HK-2 (cell line): ENCODE results near the gene ASTN2.

ENCODE experiments used
- DNase-seq: peaks from one replicate; pipeline ENCODE4 v3.0.0-alpha.2; 2018; ENCODE audit not compliant: unreplicated experiment

The ASTN2 gene

GRCh38 chr9:116741742-116742141, 673.1 kb downstream of the ASTN2 start:
- DNase-seq: no peak

GRCh38 chr9:116741086-116741740, 673.6 kb downstream of the ASTN2 start:
- DNase-seq: no peak

GRCh38 chr9:116737152-116737546, 677.7 kb downstream of the ASTN2 start:
- DNase-seq: peak; percentile 86

GRCh38 chr9:116736399-116737151, 678.3 kb downstream of the ASTN2 start:
- DNase-seq: no peak

GRCh38 chr9:116733010-116733641, 681.7 kb downstream of the ASTN2 start:
- no peak for DNase-seq

- no peak for DNase-seq
Measured at GRCh38 chr9:116726602-116727001, 688.3 kb downstream of the ASTN2 start.

GRCh38 chr9:116724123-116724522, 690.7 kb downstream of the ASTN2 start:
- no peak for DNase-seq

GRCh38 chr9:116721944-116722343, 692.9 kb downstream of the ASTN2 start:
- DNase-seq: no peak

GRCh38 chr9:116721411-116721810, 693.4 kb downstream of the ASTN2 start:
- no peak for DNase-seq

- DNase-seq: no peak
Measured at GRCh38 chr9:116720111-116720510, 694.7 kb downstream of the ASTN2 start.

- no peak for DNase-seq
Measured at GRCh38 chr9:116718111-116718510, 696.7 kb downstream of the ASTN2 start.

GRCh38 chr9:116717150-116717549, 697.7 kb downstream of the ASTN2 start:
- DNase-seq: no peak

GRCh38 chr9:116716438-116716837, 698.4 kb downstream of the ASTN2 start:
- DNase-seq: no peak

GRCh38 chr9:116715751-116716150, 699.1 kb downstream of the ASTN2 start:
- no peak for DNase-seq

- DNase-seq: no peak
Measured at GRCh38 chr9:116713271-116713670, 701.6 kb downstream of the ASTN2 start.

- no peak for DNase-seq
Measured at GRCh38 chr9:116712781-116713180, 702.1 kb downstream of the ASTN2 start.

GRCh38 chr9:116706310-116707290, 708.3 kb downstream of the ASTN2 start:
- DNase-seq: no peak

GRCh38 chr9:116705531-116705930, 709.3 kb downstream of the ASTN2 start:
- DNase-seq: no peak

- no peak for DNase-seq
Measured at GRCh38 chr9:116704470-116704869, 710.4 kb downstream of the ASTN2 start.

GRCh38 chr9:116703634-116704033, 711.2 kb downstream of the ASTN2 start:
- DNase-seq: no peak

- no peak for DNase-seq
Measured at GRCh38 chr9:116701940-116702642, 712.8 kb downstream of the ASTN2 start.
